K562 (cell line): ENCODE measurements around the gene USP51.

Experiments
- CTCF ChIP-seq, 3 experiments: IDR thresholded peaks in 2 of 3; conservative IDR thresholded peaks in 1 of 3; 2 replicates each; pipeline ENCODE4 v1.5.1; 2011 to 2012; ENCODE audit warnings: low read length in 3 of 3, mild to moderate bottlenecking in 3 of 3, control low read depth in 2 of 3, improper control_type of control experiment in 1 of 3, inconsistent platforms in 1 of 3, low read depth in 1 of 3, mixed read lengths in 1 of 3, moderate library complexity in 1 of 3; ENCODE audit not compliant: insufficient read depth in 2 of 3
- POLR2AphosphoS5 ChIP-seq: IDR thresholded peaks from 2 replicates; pipeline ENCODE4 v1.6.1; 2011; ENCODE audit warnings: mild to moderate bottlenecking, low read depth, low read length, moderate library complexity; ENCODE audit not compliant: control insufficient read depth, insufficient read depth
- RCOR1 ChIP-seq, 2 experiments: IDR thresholded peaks; 2 replicates each; pipeline ENCODE4 v1.6.1; 2012; ENCODE audit warnings: low read depth in 2 of 2, low read length in 2 of 2, borderline replicate concordance in 1 of 2, improper control_type of control experiment in 1 of 2

GRCh38 chrX:55522596-55523276 is 33.1 kb upstream of the USP51 start:
- TF ChIP-seq POLR2AphosphoS5 (no peak), CTCF (IDR thresholded peaks at IDR 0.05 in 2 of 3, conservative IDR thresholded peaks at IDR 0.05 in 1 of 3; ENCODE audit: insufficient read depth in 2 of 3, low read depth in 1 of 3, low read length in 3 of 3) (no peak), RCOR1 (IDR thresholded peaks at IDR 0.05; ENCODE audit: borderline replicate concordance in 1 of 2, low read depth in 2 of 2, low read length in 2 of 2) (no peak)
